Stimulated activated CD4-positive, alpha-beta T cell treated with anti-CD3 and anti-CD28 coated beads, Interleukin-4, amount 100 ng/mL, for 4 hours (primary cell): ENCODE data around the gene ZNF316.

Experiments
- DNase-seq, 2 experiments: peaks; one replicate each; pipeline ENCODE4 v3.0.0-alpha.2; 2020

Gene ZNF316

DNA sequence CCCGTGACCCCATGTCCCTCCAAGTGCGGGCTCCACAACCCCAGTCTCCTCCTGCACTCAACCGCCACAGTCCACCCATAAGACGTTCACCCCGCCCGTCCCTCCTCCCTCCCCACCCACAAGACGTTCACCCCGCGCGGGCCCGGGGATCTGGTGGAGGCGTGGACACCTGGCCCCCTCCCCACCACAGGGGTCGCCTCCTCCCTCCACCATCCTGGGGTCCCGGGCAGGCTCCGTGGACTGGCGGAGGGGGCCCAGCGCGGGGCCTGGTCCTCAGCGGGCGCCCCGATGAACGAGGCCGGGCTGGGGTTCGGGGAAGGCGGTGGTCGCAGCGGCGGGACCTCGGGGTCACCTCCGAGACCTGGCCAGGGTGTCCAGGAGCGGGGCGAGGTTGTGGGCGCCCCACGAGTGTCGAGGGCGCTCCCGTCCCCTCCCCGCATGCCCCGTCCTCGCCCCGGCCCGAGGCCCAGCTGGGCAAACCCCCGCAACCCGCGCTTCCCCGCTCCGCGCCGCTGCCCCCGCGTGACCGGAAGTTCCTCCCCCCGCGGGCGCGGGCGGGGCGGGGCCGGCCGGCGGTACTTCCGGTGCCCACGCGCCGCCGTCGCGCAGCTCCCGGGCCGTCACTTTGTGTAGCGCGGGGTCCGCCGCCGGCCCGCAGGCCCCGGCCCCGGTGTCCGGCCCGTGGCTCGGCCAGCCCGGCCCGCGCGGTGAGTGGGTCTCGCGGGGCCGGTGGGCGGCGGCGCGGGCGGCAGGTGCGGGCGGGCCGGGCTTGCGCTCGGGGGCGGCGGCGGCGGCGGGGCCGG is at the start of gene ZNF316:
ZNF316 (plus strand) TSS at position 578 of the 803 bp plus-strand sequence. CDS start 5,092 bp downstream, outside the sequence.
- peak; percentile 43 to 69 for DNase-seq

- no peak for DNase-seq
Observed at GRCh38 chr7:6588566-6588965, 48.6 kb upstream of the ZNF316 start.

DNA sequence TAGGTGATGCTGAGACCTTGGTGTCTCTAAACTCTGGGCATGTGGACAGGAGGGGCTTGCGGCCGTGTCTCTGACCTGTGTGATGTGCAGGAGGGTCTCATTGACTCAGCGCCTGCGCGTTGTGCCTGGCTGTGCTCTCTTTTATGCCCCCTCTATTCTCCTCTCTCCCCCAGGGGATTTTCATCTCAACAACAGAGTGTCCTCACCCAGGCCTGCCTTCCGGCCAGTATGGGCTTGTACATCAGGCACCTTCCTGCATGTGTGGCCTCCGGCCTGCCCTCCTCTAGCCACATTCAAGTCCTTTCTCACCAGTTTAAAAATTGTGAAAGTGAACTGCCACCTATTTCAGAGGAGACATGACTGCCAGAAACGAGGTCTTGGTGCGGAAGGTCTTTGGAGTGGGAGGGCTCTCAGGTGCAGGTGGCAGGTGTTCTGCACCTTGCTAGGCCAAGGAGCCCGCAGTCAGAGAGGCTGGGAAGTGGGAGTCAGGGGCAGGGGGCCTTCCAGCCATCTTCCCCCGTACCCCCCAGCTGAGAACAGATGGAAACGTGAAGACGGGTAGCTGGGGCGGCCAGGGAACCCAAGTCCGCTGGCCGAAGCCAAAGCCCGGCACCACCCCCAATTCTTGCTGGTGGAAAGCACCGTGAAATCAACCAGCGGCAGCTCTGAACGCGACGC is 47.8 kb upstream of the ZNF316 start:
- no peak for DNase-seq

DNA sequence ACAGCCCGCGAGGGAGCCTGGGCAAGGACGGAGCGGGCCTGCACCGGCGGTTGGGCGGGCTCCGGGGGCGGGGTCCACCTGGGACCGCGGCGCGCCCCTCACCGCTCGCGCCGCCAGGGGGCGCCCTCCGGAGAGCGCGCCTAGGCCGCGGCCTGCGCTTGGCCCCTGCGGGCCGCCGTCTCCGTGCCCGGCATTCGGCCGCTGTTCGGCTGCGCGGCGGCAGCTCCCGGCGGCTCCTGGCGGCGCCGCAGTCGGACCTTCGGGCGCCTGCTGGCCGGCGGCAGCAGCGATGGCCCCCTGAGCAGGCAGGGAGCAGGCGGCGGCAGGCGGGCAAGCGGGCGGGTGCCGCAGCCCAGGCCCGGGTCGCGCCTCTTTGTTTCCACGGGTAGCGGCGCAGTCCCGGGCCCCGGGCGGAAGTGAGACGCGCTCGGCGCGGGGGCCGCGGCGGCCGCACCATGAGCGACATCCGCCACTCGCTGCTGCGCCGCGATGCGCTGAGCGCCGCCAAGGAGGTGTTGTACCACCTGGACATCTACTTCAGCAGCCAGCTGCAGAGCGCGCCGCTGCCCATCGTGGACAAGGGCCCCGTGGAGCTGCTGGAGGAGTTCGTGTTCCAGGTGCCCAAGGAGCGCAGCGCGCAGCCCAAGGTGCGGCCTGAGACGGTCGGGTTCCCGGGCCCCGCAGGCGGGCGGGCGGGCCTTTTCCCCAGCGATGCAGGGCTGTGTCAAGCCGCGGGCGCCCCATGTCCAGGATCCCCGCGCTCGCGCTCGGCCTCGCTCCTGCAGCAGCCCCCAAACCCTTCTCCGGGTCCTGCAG is 47.1 kb upstream of the ZNF316 start, which contains the start of gene INTS15:
INTS15 (plus strand) TSS at position 193 of the 816 bp plus-strand sequence; CDS start at position 456, 263 bp downstream.
- DNase-seq, result peak; percentile 74 to 84

DNA sequence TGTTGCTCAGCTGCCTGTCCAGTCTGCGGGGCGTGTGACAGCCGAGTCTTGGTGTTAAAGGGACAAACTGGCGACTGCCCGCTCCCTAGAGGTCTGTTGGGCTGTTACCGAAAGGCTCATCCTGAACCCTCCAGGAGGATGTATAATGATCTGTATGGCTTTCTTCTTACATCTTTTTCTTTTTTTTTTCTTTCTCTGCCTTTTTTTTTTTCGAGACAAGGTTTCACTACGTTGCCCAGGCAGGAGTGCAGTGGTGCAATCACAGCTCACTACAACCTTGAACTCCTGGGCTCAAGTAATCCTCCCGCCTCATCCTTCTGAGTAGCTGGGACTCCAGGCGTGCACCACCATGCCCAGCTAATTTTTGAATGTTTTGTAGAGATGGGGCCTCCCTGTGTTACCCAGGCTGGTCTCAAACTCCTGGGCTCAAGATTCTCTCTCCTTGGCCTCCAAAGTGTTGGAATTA is 46.4 kb upstream of the ZNF316 start:
- no peak for DNase-seq

- DNase-seq, result no peak
Observed at GRCh38 chr7:6600093-6600492, 37.0 kb upstream of the ZNF316 start.

- DNase-seq, result no peak
Observed at GRCh38 chr7:6604458-6604857, 32.7 kb upstream of the ZNF316 start.

- DNase-seq, result no peak
Observed at GRCh38 chr7:6606866-6607583, 30.1 kb upstream of the ZNF316 start.

- DNase-seq, result no peak
Observed at GRCh38 chr7:6607651-6608051, 29.5 kb upstream of the ZNF316 start.

DNA sequence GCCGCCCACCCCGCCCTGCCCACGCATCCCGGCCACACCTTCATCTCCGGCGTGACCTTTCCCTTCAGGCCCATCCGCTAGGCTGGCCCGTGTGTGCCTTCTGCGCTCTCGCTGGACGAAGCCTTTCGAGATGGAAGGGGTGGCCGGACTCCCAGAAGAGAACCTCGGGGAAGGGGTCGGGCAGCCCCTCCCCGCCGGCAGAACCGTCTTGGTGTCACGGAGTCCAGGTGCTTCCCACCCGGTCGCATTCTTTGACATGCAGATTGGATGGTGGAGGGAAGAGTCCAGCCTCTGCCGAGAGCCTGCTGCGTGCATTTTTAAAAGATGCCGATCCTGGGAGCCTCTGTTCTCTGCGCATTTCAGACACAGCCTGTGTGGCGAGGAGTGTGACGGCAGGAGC is 29.0 kb upstream of the ZNF316 start:
- DNase-seq, result no peak

DNA sequence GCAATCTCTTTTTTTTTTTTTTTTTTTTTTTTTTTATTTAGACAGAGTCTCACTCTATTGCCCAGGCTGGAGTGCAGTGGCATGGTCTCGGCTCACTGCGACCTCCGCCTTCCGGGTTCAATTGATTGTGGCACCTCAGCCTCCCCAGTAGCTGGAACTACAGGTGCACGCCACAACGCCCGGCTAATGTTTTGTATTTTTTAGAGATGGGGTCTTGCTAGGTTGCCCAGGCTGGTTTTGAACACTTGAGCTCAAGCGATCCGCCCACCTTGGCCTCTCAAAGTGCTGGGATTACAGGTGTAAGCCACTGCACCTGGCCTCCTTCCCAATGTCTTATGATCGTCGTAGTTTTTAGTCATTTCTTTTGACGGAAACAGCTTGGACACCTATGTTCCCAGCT is 28.3 kb upstream of the ZNF316 start:
- DNase-seq, result no peak

DNA sequence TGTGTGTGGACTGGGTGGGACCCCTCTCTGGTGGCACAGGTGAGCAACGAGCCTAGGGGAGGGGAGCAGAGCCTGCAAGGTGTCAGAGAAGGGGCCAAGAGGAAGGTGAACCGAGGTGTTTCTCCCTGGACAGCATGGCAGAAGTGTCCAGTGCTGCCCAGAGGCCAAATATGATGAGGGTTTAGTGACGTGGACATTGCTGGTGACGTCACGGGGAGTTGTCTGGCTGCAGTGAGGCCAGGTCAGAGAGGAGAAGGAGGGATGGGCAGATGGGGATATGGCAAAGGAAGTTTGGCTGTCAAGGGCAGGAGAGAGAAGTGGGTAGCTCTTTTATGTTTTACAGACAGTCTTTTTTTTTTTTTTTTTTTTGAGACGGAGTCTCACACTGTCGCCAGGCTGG is 24.3 kb upstream of the ZNF316 start:
- DNase-seq, result no peak

DNA sequence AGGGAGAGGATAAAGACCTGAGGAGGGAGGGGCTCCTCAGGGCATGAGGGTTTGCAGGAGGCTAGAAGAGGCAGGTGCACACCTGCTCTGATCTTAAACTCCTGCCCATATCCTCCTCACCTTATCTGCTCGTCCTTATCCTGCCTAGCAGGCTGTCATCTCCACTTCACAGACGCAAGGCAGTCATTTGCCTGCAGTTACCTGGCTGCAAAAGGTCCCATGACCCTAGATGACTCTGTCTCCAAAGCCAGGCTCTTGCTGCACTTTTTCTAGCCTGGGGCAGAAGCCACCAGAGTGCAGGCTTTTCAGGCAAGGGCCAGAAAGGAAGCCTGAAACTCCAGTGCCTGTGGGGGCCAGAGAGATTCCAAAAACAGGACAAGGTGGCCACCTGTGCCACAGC is 23.4 kb upstream of the ZNF316 start:
- DNase-seq, result no peak

DNA sequence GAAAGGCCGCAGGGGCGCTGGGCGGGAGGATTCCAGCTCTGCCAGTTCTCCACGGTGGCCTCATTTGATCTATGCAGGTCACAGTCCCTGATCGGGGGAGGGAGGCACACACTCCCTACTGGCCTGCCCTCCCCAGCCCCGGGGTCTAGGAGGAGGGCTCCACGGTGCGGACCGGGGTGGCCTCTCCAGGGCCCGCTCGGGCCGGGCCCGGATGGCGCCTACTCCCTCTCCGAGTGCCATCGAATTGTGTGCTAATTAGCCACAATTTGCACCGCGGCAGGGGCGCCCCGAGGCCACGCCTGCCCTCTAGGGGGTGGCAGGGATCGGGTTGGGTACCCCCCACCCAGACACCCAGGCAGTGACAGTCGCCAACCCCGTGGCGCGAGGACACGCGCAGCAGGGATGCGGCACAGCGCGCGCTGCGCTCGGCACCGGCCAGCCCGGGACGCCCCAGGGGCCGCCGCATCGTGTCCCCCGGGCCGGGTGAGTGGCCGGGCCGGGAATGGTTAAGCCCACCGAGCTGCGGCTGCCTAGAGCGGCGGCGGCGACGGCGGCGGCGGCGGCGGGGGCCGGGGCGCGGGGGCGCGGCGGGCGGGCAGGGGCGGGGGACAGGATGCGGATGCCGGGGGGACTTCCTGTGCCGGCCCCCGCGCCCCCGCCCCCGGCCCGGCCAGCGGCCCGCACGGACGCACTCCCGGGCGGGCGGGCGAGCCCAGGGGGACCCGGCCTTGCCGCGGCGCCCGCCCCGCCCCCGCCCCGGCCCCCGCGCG is 22.0 kb upstream of the ZNF316 start, which contains the start of gene ZNF853:
ZNF853 (plus strand) TSS at position 658 of the 770 bp plus-strand sequence. CDS start 565 bp downstream, outside the sequence.
- DNase-seq, result peak in 1 of 2 experiments; percentile 21

DNA sequence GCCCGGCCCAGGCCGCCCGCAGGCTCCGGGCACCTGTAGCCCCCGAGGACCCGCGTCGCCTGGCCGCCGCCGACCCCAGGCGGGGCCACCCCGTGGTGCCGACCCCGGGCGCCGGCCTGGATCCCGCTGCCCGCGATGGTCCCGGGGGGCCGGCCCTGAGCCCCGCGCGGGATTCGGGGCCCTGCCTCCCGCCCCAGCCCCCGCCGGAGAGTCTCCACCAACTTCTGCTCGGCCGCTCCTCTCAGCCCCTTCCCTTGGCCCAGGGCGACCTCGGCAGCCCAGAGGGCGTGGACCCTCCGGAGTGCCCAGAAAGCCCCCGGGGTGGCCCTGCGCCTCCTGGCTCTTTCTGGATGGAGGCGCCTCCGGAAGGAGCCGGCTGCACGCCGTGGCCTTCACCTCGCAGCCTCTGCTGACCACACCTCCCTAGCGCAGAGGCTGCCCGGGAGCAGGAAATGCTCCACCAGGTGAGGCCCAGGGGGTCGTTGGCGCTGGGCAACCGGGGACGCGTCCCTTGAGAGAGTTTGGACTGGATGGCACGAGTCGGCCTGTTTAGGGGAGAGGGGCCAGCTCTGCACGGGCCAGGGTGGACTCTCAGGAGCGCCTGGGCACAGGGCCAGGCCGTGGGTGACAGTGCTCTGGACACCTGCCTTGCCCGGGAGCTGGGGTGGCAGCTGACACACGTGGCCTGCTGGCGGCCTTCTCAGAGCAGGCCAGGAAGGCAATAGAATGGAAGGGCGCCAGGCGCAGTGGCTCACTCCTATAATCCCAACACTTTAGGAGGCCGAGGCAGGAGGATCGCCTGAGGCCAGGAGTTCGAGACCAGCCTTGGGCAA is 21.2 kb upstream of the ZNF316 start:
- DNase-seq, result no peak

DNA sequence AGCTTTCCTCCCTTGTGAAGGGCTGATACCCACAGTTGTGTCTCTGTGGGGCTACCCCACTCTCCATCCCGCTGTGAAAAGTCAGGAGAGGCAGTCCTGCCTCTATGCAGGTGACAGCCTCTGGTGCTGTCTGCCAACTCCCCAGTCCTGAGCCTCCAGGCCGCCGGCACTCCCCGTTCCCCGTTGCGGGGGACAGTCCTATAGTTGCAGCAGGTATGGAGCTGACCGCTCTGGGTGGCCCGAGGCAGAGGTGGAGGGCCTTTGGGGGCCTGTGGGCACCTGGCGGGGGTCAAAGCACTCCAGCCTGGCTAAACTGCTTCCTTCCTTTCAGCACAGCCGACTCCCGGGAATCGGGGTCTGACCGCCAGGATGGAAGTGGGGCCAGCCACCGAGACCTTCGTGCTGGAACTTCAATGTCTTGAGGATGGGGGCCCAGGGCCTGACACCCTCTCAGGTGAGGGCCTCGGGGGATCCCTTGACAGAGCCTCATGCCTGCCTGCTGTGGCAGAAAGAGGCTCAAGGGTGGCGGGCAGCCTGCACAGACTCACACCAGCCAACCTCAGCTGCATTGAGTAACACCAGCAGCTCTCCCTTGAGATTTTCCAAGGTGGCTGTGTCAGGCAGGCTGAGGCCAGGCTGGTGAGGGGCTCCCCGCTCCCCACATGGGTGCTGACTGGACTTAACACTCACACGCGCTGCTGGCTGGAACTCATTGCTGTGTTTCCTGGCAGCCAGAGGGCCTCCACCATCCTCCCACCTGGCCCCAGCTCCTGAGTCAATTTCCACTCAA is 20.1 kb upstream of the ZNF316 start:
- DNase-seq, result no peak

GRCh38 chr7:6618621-6619020 is 18.5 kb upstream of the ZNF316 start:
- DNase-seq, result no peak

DNA sequence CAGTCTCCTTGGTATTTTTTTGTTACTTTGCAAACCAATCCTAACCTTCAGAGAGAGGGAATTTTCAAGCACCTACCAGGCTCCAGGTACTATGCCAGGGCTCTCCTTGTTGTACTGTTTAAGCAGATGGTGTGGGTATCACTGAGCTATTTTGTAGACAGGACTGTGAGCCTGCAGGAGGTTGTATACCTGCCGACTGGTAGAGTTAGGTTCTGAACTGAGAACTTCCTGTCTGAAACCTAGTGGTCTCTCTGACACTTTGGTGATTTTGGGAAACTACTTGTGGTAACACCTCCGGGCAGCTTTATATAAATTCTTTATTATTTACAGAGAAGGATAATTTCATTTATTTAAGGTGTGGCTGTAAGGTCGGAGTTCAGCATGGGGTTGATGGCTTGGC is 17.2 kb upstream of the ZNF316 start:
- no peak for DNase-seq
